GM12873 (cell line): ENCODE data around the gene RIPOR1.

Experiments used
- TF ChIP-seq, protein P1 (sequence below): IDR thresholded peaks from 2 replicates; pipeline ENCODE4 v1.5.1; 2012; ENCODE audit warnings: low read depth, mild to moderate bottlenecking, moderate library complexity, low read length, control low read depth; ENCODE audit not compliant: insufficient read depth; ENCODE audit errors: missing control alignments

The RIPOR1 gene

DNA sequence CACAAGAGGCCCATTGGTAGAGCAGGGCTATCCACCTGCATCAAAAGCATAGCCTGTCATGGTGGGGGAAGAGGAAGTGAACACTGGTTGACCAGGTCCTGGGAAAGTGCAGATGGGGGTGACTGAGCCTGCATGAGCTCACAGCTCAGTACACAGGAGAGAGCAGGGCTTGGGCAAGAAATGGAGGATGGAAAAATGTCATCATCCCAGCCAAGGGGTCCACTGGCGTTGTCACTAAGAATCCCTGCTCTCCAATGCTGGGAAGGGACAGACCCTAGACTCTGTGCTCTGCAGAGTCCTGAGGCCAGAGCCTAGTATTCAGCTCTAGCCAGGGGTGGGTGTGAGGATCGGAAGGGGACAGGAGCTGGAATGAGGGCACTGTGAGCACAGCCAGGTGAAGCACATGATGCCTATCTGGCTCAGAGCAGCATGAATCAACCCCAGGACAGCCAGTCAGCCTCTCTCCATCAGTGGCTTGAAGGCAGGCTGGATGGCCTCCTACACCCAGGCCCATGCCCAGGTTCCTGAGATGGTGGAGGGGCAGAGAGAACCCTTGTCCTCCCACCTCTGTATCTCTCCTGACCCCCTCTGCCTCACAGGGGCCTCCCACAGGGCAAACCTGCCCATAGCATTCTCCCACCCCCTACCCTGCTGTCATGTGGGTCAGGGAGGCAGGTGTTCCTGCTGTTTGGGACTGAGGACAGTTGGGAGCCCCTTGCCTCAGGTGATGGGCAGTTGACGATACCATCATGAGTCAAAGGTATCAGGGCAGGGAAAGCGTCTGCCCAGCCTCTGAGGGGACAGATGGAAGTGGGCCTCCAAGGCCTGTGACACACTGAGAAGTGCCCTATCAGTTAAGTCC is 19.9 kb downstream of the RIPOR1 start:
- TF ChIP-seq, protein P1, sequence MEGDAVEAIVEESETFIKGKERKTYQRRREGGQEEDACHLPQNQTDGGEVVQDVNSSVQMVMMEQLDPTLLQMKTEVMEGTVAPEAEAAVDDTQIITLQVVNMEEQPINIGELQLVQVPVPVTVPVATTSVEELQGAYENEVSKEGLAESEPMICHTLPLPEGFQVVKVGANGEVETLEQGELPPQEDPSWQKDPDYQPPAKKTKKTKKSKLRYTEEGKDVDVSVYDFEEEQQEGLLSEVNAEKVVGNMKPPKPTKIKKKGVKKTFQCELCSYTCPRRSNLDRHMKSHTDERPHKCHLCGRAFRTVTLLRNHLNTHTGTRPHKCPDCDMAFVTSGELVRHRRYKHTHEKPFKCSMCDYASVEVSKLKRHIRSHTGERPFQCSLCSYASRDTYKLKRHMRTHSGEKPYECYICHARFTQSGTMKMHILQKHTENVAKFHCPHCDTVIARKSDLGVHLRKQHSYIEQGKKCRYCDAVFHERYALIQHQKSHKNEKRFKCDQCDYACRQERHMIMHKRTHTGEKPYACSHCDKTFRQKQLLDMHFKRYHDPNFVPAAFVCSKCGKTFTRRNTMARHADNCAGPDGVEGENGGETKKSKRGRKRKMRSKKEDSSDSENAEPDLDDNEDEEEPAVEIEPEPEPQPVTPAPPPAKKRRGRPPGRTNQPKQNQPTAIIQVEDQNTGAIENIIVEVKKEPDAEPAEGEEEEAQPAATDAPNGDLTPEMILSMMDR: no peak

DNA sequence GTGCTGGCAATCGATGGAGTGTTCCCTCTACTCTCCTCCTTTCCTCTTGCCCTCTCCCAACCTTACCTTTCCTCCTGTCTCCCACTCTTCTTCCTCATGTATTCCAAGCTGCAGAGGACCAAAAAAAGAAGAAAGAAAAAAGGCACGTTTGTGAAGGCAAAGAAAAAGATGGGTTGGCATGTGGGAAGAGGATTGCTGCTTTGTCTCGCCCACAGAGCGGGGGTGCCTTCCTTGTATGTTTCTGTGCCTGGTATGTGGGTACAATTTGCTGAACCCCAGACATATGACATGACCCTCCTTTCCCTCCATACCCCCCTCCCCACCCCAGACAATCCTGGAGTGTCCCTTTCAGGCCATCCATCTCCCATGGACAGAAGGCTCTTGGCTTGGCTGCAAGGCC is 20.6 kb downstream of the RIPOR1 start:
- TF ChIP-seq, protein P1: no peak

DNA sequence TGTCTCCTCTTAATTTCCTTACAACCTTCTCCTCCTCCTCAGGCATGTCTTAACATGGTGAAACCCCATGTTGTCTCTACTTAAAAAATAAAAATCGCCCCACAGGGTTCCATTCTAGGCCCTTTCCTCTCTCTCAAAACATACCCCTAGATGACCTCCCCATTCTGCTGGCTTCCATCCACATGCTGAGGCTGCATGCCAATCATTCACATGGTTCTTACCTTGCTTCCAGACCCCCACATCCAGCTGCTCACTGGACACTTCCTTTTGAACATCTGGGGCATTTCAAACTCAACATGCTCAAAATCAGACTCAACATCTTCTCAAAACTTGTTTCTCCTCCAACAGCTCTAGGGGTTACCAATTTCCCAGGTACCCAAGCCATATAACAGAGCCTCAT is 21.3 kb downstream of the RIPOR1 start:
- TF ChIP-seq, protein P1: no peak

DNA sequence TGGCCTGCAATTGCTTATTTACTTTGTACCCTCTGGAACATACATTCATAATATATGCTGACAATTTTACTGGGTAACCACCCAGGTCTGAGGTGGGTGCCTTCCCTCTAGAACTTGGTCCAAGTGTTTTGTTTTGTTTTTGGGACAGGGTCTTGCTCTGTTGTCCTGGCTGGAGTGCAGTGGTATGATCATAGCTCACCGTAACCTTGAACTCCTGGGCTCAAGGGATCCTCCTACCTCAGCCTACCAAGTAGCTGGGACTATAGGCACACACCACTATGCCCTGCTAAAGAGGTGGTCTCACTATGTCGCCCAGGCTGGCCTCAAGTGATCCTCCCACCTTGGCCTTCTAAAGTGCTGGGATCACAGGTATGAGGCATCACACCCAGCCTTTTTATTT is 22.5 kb downstream of the RIPOR1 start:
- TF ChIP-seq, protein P1: no peak

DNA sequence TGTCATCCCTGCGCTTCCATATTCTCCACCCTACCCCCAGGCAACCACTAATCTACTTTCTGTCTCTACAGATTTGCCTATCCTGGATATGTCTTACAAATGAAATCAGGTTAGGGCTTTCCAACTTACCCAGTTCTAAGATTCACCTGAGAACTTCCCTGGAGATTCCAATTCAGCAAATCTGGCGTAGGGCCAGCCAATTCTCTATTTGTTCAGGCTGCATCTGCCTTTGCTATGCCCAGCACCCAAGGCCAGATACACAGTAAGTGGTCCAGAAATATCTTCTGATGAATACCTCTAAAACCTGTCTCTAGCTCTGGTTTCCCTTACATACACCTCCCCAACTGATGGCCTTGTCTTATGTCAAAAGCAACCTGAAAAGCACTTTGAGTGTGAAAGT is 23.3 kb downstream of the RIPOR1 start:
- TF ChIP-seq, protein P1: no peak

DNA sequence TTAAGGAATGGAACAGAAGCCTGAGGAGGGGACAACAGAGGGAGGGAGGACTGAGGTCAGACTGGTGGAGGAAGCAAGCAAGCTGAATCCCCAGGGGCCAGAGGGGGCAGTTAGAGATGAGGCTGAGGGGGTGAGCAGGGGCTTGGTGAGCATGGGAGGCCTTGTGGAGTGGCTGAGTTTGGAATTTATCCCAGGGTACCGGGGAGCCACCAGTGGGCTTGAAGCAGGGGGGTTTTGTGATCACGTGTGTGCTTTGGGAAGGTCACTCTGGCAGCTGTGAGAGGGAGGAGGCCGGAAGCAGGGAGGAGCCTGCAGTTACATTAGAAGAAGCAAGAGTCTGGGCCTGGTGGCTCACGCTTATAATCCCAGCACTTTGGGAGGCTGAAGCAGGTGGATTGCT is 23.8 kb downstream of the RIPOR1 start:
- TF ChIP-seq, protein P1: no peak

DNA sequence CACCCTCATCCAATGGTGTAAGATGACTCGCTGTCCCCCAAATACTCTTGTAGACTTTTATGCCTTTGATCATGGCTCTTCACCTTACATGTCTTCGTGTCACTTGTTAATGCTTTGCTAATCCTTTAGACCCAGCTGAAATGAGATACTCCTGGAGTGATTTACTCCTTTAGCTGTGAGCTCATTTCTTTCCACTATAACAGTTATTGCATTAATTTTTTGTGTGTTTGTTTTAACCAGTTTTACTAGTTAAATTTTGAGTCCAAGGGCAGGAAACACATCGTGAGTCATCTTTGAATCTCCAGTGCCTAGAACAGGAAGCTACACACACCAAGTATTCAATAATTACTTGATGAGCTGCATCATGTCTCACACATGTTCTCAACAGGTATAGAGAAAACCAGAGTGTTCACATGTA is 27.2 kb downstream of the RIPOR1 start:
- TF ChIP-seq, protein P1: no peak
